SK-N-SH (cell line): ENCODE data around the gene CFAP70.

Experiments
- CTCF ChIP-seq: fragments of 200-600 bp; sonication (generic); IDR thresholded peaks from 2 replicates; pipeline ENCODE4 v1.6.1; 2017; ENCODE audit warnings: antibody characterized with exemption, mild to moderate bottlenecking, moderate library complexity
- ELF1 ChIP-seq: IDR thresholded peaks from 2 replicates; pipeline ENCODE4 v1.4.0; 2012
- FOXJ3 ChIP-seq: sonication (generic); formaldehyde crosslinking; IDR thresholded peaks from 2 replicates; pipeline ENCODE4 v1.5.1; 2020; ENCODE audit warnings: mild to moderate bottlenecking, missing genetic modification reagents
- MAX ChIP-seq: IDR thresholded peaks from 2 replicates; pipeline ENCODE4 v1.4.0; 2012; ENCODE audit warnings: low read depth
- SIN3A ChIP-seq: IDR thresholded peaks from 2 replicates; pipeline ENCODE4 v1.6.1; 2012; ENCODE audit warnings: low read depth, mild to moderate bottlenecking, low read length, moderate library complexity, borderline replicate concordance
- USF2 ChIP-seq: fragments of 150-350 bp; IDR thresholded peaks from 2 replicates; pipeline ENCODE4 v1.6.1; 2017; ENCODE audit warnings: antibody characterized with exemption, low read length, low read depth, borderline replicate concordance

GRCh38 chr10:73229567-73229966 lies 129.1 kb downstream of the CFAP70 start:
- no peak for TF ChIP-seq MAX
- no peak for TF ChIP-seq SIN3A
- TF ChIP-seq ELF1, result no peak
- no peak for TF ChIP-seq FOXJ3 (CRISPR knock-in tag)
- no peak for TF ChIP-seq CTCF
- no peak for TF ChIP-seq USF2
